Medulla oblongata (tissue), 1 donor: ENCODE data around the gene ADORA1.
A peak's percentile ranks its signal among the peaks of the same experiment; 100 is the strongest.

ENCODE experiments used
- DNase-seq: peaks from one replicate; pipeline ENCODE4 v3.0.0-alpha.2; 2015; ENCODE audit errors: extremely low spot score

The ADORA1 gene

GRCh38 chr1:203140743-203141520 lies 13.4 kb downstream of the ADORA1 start:
- DNase-seq = no peak

- no peak for DNase-seq
Observed at GRCh38 chr1:203142124-203142523, 14.6 kb downstream of the ADORA1 start.

- DNase-seq = no peak
Observed at GRCh38 chr1:203142684-203143408, 15.3 kb downstream of the ADORA1 start.

- DNase-seq = no peak
Observed at GRCh38 chr1:203143641-203144040, 16.1 kb downstream of the ADORA1 start.

GRCh38 chr1:203144661-203145060 lies 17.1 kb downstream of the ADORA1 start:
- peak; percentile 94 for DNase-seq

GRCh38 chr1:203145321-203146041 lies 18.0 kb downstream of the ADORA1 start:
- DNase-seq = no peak

- DNase-seq = no peak
Observed at GRCh38 chr1:203146042-203146369, 18.5 kb downstream of the ADORA1 start.

GRCh38 chr1:203146537-203146936 lies 19.0 kb downstream of the ADORA1 start:
- DNase-seq = no peak

- DNase-seq = peak; percentile 91
Observed at GRCh38 chr1:203147376-203147775, 19.9 kb downstream of the ADORA1 start.

GRCh38 chr1:203148127-203148526 lies 20.6 kb downstream of the ADORA1 start:
- no peak for DNase-seq

- DNase-seq = no peak
Observed at GRCh38 chr1:203148579-203148978, 21.1 kb downstream of the ADORA1 start.

- DNase-seq = no peak
Observed at GRCh38 chr1:203149188-203149840, 21.8 kb downstream of the ADORA1 start.

GRCh38 chr1:203150511-203151297 lies 23.2 kb downstream of the ADORA1 start:
- no peak for DNase-seq

- DNase-seq = no peak
Observed at GRCh38 chr1:203151362-203152157, 24.0 kb downstream of the ADORA1 start.

- no peak for DNase-seq
Observed at GRCh38 chr1:203152158-203153034, 24.9 kb downstream of the ADORA1 start.

- DNase-seq = peak; percentile 69
Observed at GRCh38 chr1:203153051-203153988, 25.8 kb downstream of the ADORA1 start.

GRCh38 chr1:203153989-203154821 lies 26.7 kb downstream of the ADORA1 start:
- DNase-seq = no peak
